HCT116 (cell line): ENCODE measurements around the gene RASSF5. TPM values are rescaled to one million over a fixed set of nuclear protein-coding genes. Genes with fewer than 3 reads are reported as not detected.

Source experiments
- ATAC-seq: fragments of 200-7000 bp; cut with Tn5 transposase; 2 replicates; pipeline ENCODE4 v1.9.1; 2020; ENCODE audit warnings: mild to moderate bottlenecking, moderate library complexity
- BruUV-seq: library from RNA; stranded (reverse); fragments of 400-500 nt; replicated peaks from 2 replicates; lab custom pipeline; 2021; lab: Mats Ljungman, UMichigan
- CTCF ChIA-PET: fragments of 300-600 bp; sonication (Branson Sonifier 250); formaldehyde crosslinking; loops from one replicate; lab custom pipeline; 2021; ENCODE audit warnings: antibody characterized with exemption; lab: Charles Lee
- POLR2A ChIA-PET: fragments of 300-600, 350-600 bp; sonication (Branson Sonifier 250); formaldehyde crosslinking; loops from one replicate; lab custom pipeline; 2021; ENCODE audit warnings: antibody characterized with exemption; lab: Charles Lee
- RAD21 ChIA-PET, 2 experiments: fragments of 300-600 bp; sonication (Branson Sonifier 250); formaldehyde crosslinking; loops; one replicate each; lab custom pipeline; 2023; ENCODE audit warnings: low total read pairs in 2 of 2; ENCODE audit not compliant: uncharacterized antibody in 2 of 2, unreplicated experiment in 2 of 2, low non-redundant PET in 1 of 2; lab: Charles Lee
- DNase-seq: peaks from one replicate; pipeline ENCODE4 v3.0.0-alpha.2; 2010; ENCODE audit warnings: low read depth, low spot score
- H2AFZ ChIP-seq: fragments of 200-600 bp; shearing (Covaris generic), sonication (generic); 2 replicates; pipeline ENCODE4 v1.6.1; 2017; ENCODE audit warnings: low read depth, mixed run types, mixed read lengths, antibody characterized with exemption, low read length; ENCODE audit not compliant: poor library complexity, severe bottlenecking
- H3K27ac ChIP-seq: 2 replicates; pipeline ENCODE4 v1.5.1; 2012; ENCODE audit warnings: low read depth, low read length
- H3K27me3 ChIP-seq: fragments of 200-600 bp; sonication (generic); 2 replicates; pipeline ENCODE4 v1.6.1; 2016; ENCODE audit warnings: mixed run types, low read length, mixed read lengths; ENCODE audit not compliant: insufficient read depth
- H3K36me3 ChIP-seq, 2 experiments: fragments of 200-500 bp in 1 of 2; fragments of 200-600 bp in 1 of 2; sonication (Bioruptor generic) in 1 of 2; sonication (generic) in 1 of 2; 2 replicates each; pipeline versions ENCODE4 v1.5.1 to v1.6.1; 2014 to 2016; ENCODE audit warnings: low read length in 2 of 2, inconsistent platforms in 1 of 2, mixed read lengths in 1 of 2, mixed run types in 1 of 2; ENCODE audit not compliant: insufficient read depth in 2 of 2, control insufficient read depth in 1 of 2
- H3K4me1 ChIP-seq, 2 experiments: fragments of 200-600 bp in 1 of 2; sonication (generic) in 1 of 2; 2 replicates each; pipeline versions ENCODE4 v1.5.1 to v1.6.1; 2012 to 2017; ENCODE audit warnings: low read length in 2 of 2, inconsistent platforms in 1 of 2, mild to moderate bottlenecking in 1 of 2, mixed read lengths in 1 of 2, mixed run types in 1 of 2, moderate library complexity in 1 of 2; ENCODE audit not compliant: insufficient read depth in 2 of 2, control insufficient read depth in 1 of 2
- H3K4me2 ChIP-seq: fragments of 200-600 bp; sonication (generic); 2 replicates; pipeline ENCODE4 v1.6.1; 2017; ENCODE audit warnings: mixed run types, low read length, mixed read lengths
- H3K4me3 ChIP-seq, 2 experiments: fragments of 200-600 bp in 1 of 2; sonication (generic) in 1 of 2; replicated peaks in 1 of 2; 2 replicates each; pipeline ENCODE4 v1.5.1; 2011 to 2016; ENCODE audit warnings: low read length in 2 of 2, control low read depth in 1 of 2, low read depth in 1 of 2, mild to moderate bottlenecking in 1 of 2, mixed read lengths in 1 of 2, mixed run types in 1 of 2
- H3K79me2 ChIP-seq: fragments of 200-600 bp; sonication (generic); 2 replicates; pipeline ENCODE4 v1.6.1; 2017; ENCODE audit warnings: mild to moderate bottlenecking, mixed run types, low read length, moderate library complexity, mixed read lengths; ENCODE audit not compliant: insufficient read depth
- H3K9ac ChIP-seq: fragments of 200-600 bp; sonication (generic); 2 replicates; pipeline ENCODE4 v1.6.1; 2016; ENCODE audit warnings: low read length, mixed read lengths
- H3K9me2 ChIP-seq: fragments of 200-600 bp; sonication (generic), shearing (Covaris generic); 2 replicates; pipeline ENCODE4 v1.6.1; 2017; ENCODE audit warnings: mixed run types, mild to moderate bottlenecking, moderate library complexity; ENCODE audit not compliant: insufficient read depth
- H3K9me3 ChIP-seq, 2 experiments: fragments of 200-500 bp in 1 of 2; fragments of 200-600 bp in 1 of 2; sonication (Bioruptor generic) in 1 of 2; sonication (generic) in 1 of 2; 2 replicates each; pipeline ENCODE4 v1.6.1; 2014 to 2017; ENCODE audit warnings: low read length in 2 of 2, mixed read lengths in 2 of 2, inconsistent platforms in 1 of 2, low read depth in 1 of 2, mild to moderate bottlenecking in 1 of 2, mixed run types in 1 of 2, moderate library complexity in 1 of 2; ENCODE audit not compliant: control insufficient read depth in 1 of 2, insufficient read depth in 1 of 2
- H4K20me1 ChIP-seq: fragments of 200-600 bp; sonication (generic), shearing (Covaris generic); 2 replicates; pipeline ENCODE4 v1.6.1; 2017; ENCODE audit warnings: mixed run types, mild to moderate bottlenecking, moderate library complexity; ENCODE audit not compliant: insufficient read depth
- ATF3 ChIP-seq: IDR thresholded peaks from 2 replicates; pipeline ENCODE4 v1.6.1; 2012
- CTCF ChIP-seq, 3 experiments: fragments of 200-600 bp in 1 of 3; sonication (generic) in 1 of 3; IDR thresholded peaks in 2 of 3; conservative IDR thresholded peaks in 1 of 3; 2 replicates each; pipeline ENCODE4 v1.5.1; 2012 to 2017; ENCODE audit warnings: low read depth in 2 of 3, low read length in 2 of 3, antibody characterized with exemption in 1 of 3, borderline replicate concordance in 1 of 3, control low read depth in 1 of 3, mild to moderate bottlenecking in 1 of 3, mixed read lengths in 1 of 3, mixed run types in 1 of 3, moderate library complexity in 1 of 3; ENCODE audit not compliant: insufficient read depth in 1 of 3
- FOSL1 ChIP-seq: IDR thresholded peaks from 2 replicates; pipeline ENCODE4 v1.6.1; 2012; ENCODE audit warnings: low read depth
- REST ChIP-seq: IDR thresholded peaks from 2 replicates; pipeline ENCODE4 v1.6.1; 2012; ENCODE audit warnings: low read depth
- SP1 ChIP-seq: IDR thresholded peaks from 2 replicates; pipeline ENCODE4 v1.6.1; 2012; ENCODE audit warnings: low read depth
- TCF7L2 ChIP-seq: IDR thresholded peaks from 2 replicates; pipeline ENCODE4 v1.7.0; 2011; ENCODE audit warnings: borderline replicate concordance, inconsistent platforms; ENCODE audit not compliant: insufficient read depth, insufficient read length; ENCODE audit errors: extremely low read depth
- ZFX ChIP-seq: fragments of 450-650 bp; IDR thresholded peaks from 2 replicates; pipeline ENCODE4 v1.6.1; 2017
- ZNF274 ChIP-seq: fragments of 200-500 bp; sonication (Bioruptor generic); IDR thresholded peaks from 2 replicates; pipeline ENCODE4 v1.6.1; 2014; ENCODE audit warnings: mild to moderate bottlenecking, low read depth, low read length, inconsistent platforms
- intact Hi-C: fragments of 100-400 bp; cut with micrococcal nuclease; formaldehyde crosslinking; loops from 2 replicates; pipeline ENCODE4 v1.10.0; 2022
- total RNA-seq: library from RNA; stranded (reverse); gene quantifications from one replicate; pipeline ENCODE4 v1.2.1, GENCODE V29; 2021; ENCODE audit not compliant: unreplicated experiment

The RASSF5 gene
- total RNA-seq, 1 experiment from 2014 or later: 5.4 TPM

- ChIA-PET RAD21 (interaction anchor here in 1 of 2 experiments (1.0 kb wide), 1 partner anchor 25 kb away, joined by 3 read pairs; no protein-coding TSS in a partner anchor), POLR2A (no interaction called here), CTCF (interaction anchor here (0.6 to 1.6 kb wide), 2 partner anchors 10 to 168 kb away, joined by 3 to 6 read pairs; no protein-coding TSS in a partner anchor)
- Histone ChIP-seq H3K9me2 (no peaks in the 10 kb centered on the region), H4K20me1 (no peaks in the 10 kb centered on the region), H3K27me3 (no peaks in the 10 kb centered on the region), H3K4me2 (no peak overlapping the region), H3K27ac (no peak overlapping the region), H3K4me3 (no peak overlapping the region), H2AFZ (no peak overlapping the region), H3K36me3 (no peaks in the 10 kb centered on the region), H3K79me2 (no peaks in the 10 kb centered on the region), H3K4me1 (peaks cover 22 to 34% of the 10 kb centered on the region in 2 experiments), H3K9me3 (no peaks in the 10 kb centered on the region), H3K9ac (no peak overlapping the region)
- ATAC-seq (no peak), DNase-seq (no peak)
- no peak for TF ChIP-seq CTCF (IDR thresholded peaks at IDR 0.05 in 2 of 3, conservative IDR thresholded peaks at IDR 0.05 in 1 of 3; ENCODE audit: borderline replicate concordance in 1 of 3, insufficient read depth in 1 of 3, low read depth in 2 of 3, low read length in 2 of 3)
- BruUV-seq: no TSS peak
- intact Hi-C loops: no loop called here
These were observed 11.8 kb upstream of the RASSF5 start for GRCh38 chr1:206495493-206496046.

- DNase-seq: no peak
- no peaks in the 10 kb centered on the region for H3K79me2 ChIP-seq
- no peak overlapping the region for H2AFZ ChIP-seq
- H3K9ac ChIP-seq: no peak overlapping the region
- no peak overlapping the region for H3K4me2 ChIP-seq
- POLR2A ChIA-PET: no interaction called here
- H3K4me3 ChIP-seq: no peak overlapping the region
- no peak overlapping the region for H3K27ac ChIP-seq
- no TSS peak for BruUV-seq
- H3K4me1 ChIP-seq: peaks cover 28 to 41% of the 10 kb centered on the region in 2 experiments
- intact Hi-C loops: no loop called here
- no peaks in the 10 kb centered on the region for H3K36me3 ChIP-seq
- no peaks in the 10 kb centered on the region for H4K20me1 ChIP-seq
- CTCF ChIA-PET: interaction anchor here (1.5 to 1.6 kb wide), 2 partner anchors 87 to 167 kb away, joined by 4 to 6 read pairs; no protein-coding TSS in a partner anchor
- ATAC-seq: no peak
- no peaks in the 10 kb centered on the region for H3K27me3 ChIP-seq
- H3K9me3 ChIP-seq: no peaks in the 10 kb centered on the region
- no peaks in the 10 kb centered on the region for H3K9me2 ChIP-seq
- RAD21 ChIA-PET: interaction anchor here in 1 of 2 experiments (1.0 kb wide), 1 partner anchor 25 kb away, joined by 3 read pairs; no protein-coding TSS in a partner anchor
- TF ChIP-seq SP1 (no peak), ATF3 (no peak), FOSL1 (no peak), TCF7L2 (no peak), CTCF (IDR thresholded peaks at IDR 0.05 in 2 of 3, conservative IDR thresholded peaks at IDR 0.05 in 1 of 3; ENCODE audit: borderline replicate concordance in 1 of 3, insufficient read depth in 1 of 3, low read depth in 2 of 3, low read length in 2 of 3) (no peak), ZNF274 (no peak), REST (no peak), ZFX (no peak)
These were observed 11.1 kb upstream of the RASSF5 start for GRCh38 chr1:206496131-206496793.
